Common myeloid progenitor, CD34-positive (primary cell): ENCODE results near the gene FCER2.
A peak's percentile ranks its signal among the peaks of the same experiment; 100 is the strongest.

Experiments used
- CTCF ChIA-PET: fragments of 350-600 bp; sonication (Branson Sonifier 250); formaldehyde crosslinking; loops from one replicate; lab custom pipeline; 2021; ENCODE audit warnings: antibody characterized with exemption; lab: Charles Lee
- POLR2A ChIA-PET: fragments of 350-600 bp; sonication (Branson Sonifier 250); formaldehyde crosslinking; loops from one replicate; lab custom pipeline; 2021; ENCODE audit warnings: antibody characterized with exemption; lab: Charles Lee
- DNase-seq, 3 donors: peaks; one replicate each; pipeline versions ENCODE4 v3.0.0 to v3.0.0-alpha.2; 2013
- H3K27ac ChIP-seq, 2 experiments: 1 replicate in 1 of 2; 2 replicates in 1 of 2; pipeline ENCODE4 v1.7.0; 2013; ENCODE audit warnings: inconsistent platforms in 2 of 2, low read length in 2 of 2, mild to moderate bottlenecking in 2 of 2, low read depth in 1 of 2, moderate library complexity in 1 of 2; ENCODE audit not compliant: severe bottlenecking in 2 of 2, insufficient read depth in 1 of 2, poor library complexity in 1 of 2
- H3K27me3 ChIP-seq, 5 experiments: replicated peaks in 2 of 5; 1 replicate in 3 of 5; 2 replicates in 2 of 5; pipeline versions ENCODE4 v1.6.1 to v1.7.0; 2013; ENCODE audit warnings: low read length in 4 of 5, mild to moderate bottlenecking in 2 of 5, moderate library complexity in 2 of 5, inconsistent platforms in 1 of 5; ENCODE audit not compliant: insufficient read depth in 5 of 5, control insufficient read depth in 4 of 5
- H3K36me3 ChIP-seq, 4 experiments: 1 replicate in 2 of 4; 2 replicates in 2 of 4; pipeline versions ENCODE4 v1.6.1 to v1.7.0; 2013; ENCODE audit warnings: low read length in 3 of 4, control low read depth in 1 of 4, mild to moderate bottlenecking in 1 of 4; ENCODE audit not compliant: control insufficient read depth in 4 of 4, insufficient read depth in 4 of 4
- H3K4me1 ChIP-seq, 4 experiments: 1 replicate in 3 of 4; 2 replicates in 1 of 4; pipeline versions ENCODE4 v1.6.1 to v1.7.1; 2013; ENCODE audit warnings: low read length in 3 of 4, mild to moderate bottlenecking in 3 of 4, control low read depth in 1 of 4, inconsistent platforms in 1 of 4, moderate library complexity in 1 of 4; ENCODE audit not compliant: control insufficient read depth in 4 of 4, insufficient read depth in 4 of 4; ENCODE audit errors: control extremely low read depth in 1 of 4
- H3K4me3 ChIP-seq, 7 experiments: 1 replicate in 4 of 7; 2 replicates in 3 of 7; pipeline versions ENCODE4 v1.5.1 to v1.7.0; 2013; ENCODE audit warnings: mild to moderate bottlenecking in 7 of 7, low read length in 6 of 7, moderate library complexity in 6 of 7, inconsistent platforms in 2 of 7, low read depth in 2 of 7, control low read depth in 1 of 7; ENCODE audit not compliant: insufficient read depth in 4 of 7, control insufficient read depth in 1 of 7; ENCODE audit errors: extremely low read depth in 1 of 7
- H3K9me3 ChIP-seq, 5 experiments: 1 replicate in 4 of 5; 2 replicates in 1 of 5; pipeline versions ENCODE4 v1.6.1 to v1.7.1; 2013; ENCODE audit warnings: low read length in 4 of 5, mild to moderate bottlenecking in 2 of 5, inconsistent platforms in 1 of 5, low read depth in 1 of 5, moderate library complexity in 1 of 5; ENCODE audit not compliant: control insufficient read depth in 4 of 5, insufficient read depth in 2 of 5; ENCODE audit errors: control extremely low read depth in 1 of 5
- WGBS: methylation state at CpG from one replicate; pipeline ENCODE4 v1.1.5; 2013; ENCODE audit not compliant: insufficient coverage; 5-methylcytosine and 5-hydroxymethylcytosine counted together

Gene FCER2

GRCh38 chr19:7670790-7671189 lies 31.1 kb downstream of the FCER2 start:
- POLR2A ChIA-PET = no interaction called here
- Histone ChIP-seq H3K4me3 (peak overlapping the region in 2 of 7 experiments; percentile 53 to 71), H3K27me3 (peaks cover 0 to 34% (median 7%) of the 10 kb centered on the region in 5 experiments), H3K27ac (no peak overlapping the region), H3K4me1 (peaks cover 0 to 25% (median 14%) of the 10 kb centered on the region in 4 experiments), H3K36me3 (no peaks in the 10 kb centered on the region), H3K9me3 (peaks cover 0 to 5% (median 1%) of the 10 kb centered on the region in 5 experiments)
- WGBS = 82% methylated on average over 7 of the region's 9 CpGs
- CTCF ChIA-PET = interaction anchor here (0.6 to 1.9 kb wide), 4 partner anchors 10 to 255 kb away, joined by 3 to 6 read pairs (median 4); partner anchors contain the start of gene TRAPPC5
- DNase-seq = no peak

GRCh38 chr19:7670150-7670783 lies 31.7 kb downstream of the FCER2 start:
- DNase-seq = peak in 2 of 3 donors; percentile 68 to 81
- H3K9me3 ChIP-seq = peaks cover 0 to 5% (median 1%) of the 10 kb centered on the region in 5 experiments
- peaks cover 0 to 34% (median 7%) of the 10 kb centered on the region in 5 experiments for H3K27me3 ChIP-seq
- 3% methylated on average over 39 of the region's 43 CpGs for WGBS
- CTCF ChIA-PET = interaction anchor here (1.0 to 2.5 kb wide), 4 partner anchors 11 to 102 kb away, joined by 4 to 8 read pairs (median 6); partner anchors contain the start of gene TRAPPC5
- H3K27ac ChIP-seq = no peak overlapping the region
- H3K36me3 ChIP-seq = no peaks in the 10 kb centered on the region
- H3K4me1 ChIP-seq = peaks cover 0 to 25% (median 14%) of the 10 kb centered on the region in 4 experiments
- POLR2A ChIA-PET = interaction anchor here (1.1 kb wide), 1 partner anchor 11 kb away, joined by 4 read pairs; the partner anchor contains the start of gene TRAPPC5
- H3K4me3 ChIP-seq = peak overlapping the region; percentile 8 to 71 (median 42)

- DNase-seq = no peak
- Histone ChIP-seq H3K4me1 (peaks cover 0 to 25% (median 14%) of the 10 kb centered on the region in 4 experiments), H3K27me3 (peaks cover 0 to 34% (median 7%) of the 10 kb centered on the region in 5 experiments), H3K36me3 (no peaks in the 10 kb centered on the region), H3K9me3 (peaks cover 0 to 5% (median 1%) of the 10 kb centered on the region in 5 experiments), H3K27ac (no peak overlapping the region), H3K4me3 (peak overlapping the region in 1 of 7 experiments; percentile 33)
- WGBS = 55% methylated on average over 6 of the region's 9 CpGs
- CTCF ChIA-PET = interaction anchor here (1.9 to 2.5 kb wide), 2 partner anchors 16 to 101 kb away, joined by 5 to 8 read pairs; no protein-coding TSS in a partner anchor
- POLR2A ChIA-PET = interaction anchor here (1.1 kb wide), 1 partner anchor 11 kb away, joined by 4 read pairs; the partner anchor contains the start of gene TRAPPC5
Measured at GRCh38 chr19:7669641-7670040, 32.3 kb downstream of the FCER2 start.

GRCh38 chr19:7668842-7669241 lies 33.1 kb downstream of the FCER2 start, which contains the start of gene RETN:
TSS of gene RETN (plus strand) at chr19:7669049. CDS start at chr19:7669327, 278 bp downstream.
- Histone ChIP-seq H3K4me1 (peaks cover 0 to 23% (median 14%) of the 10 kb centered on the region in 4 experiments), H3K4me3 (peak within 1 kb of the TSS in 1 of 7 experiments; percentile 33), H3K9me3 (peaks cover 0 to 2% (median 1%) of the 10 kb centered on the region in 5 experiments), H3K36me3 (no peaks in the 10 kb centered on the region), H3K27ac (no peak within 1 kb of the TSS), H3K27me3 (peaks cover 0 to 34% (median 7%) of the 10 kb centered on the region in 5 experiments)
- ChIA-PET POLR2A (no interaction called here), CTCF (interaction anchor here (1.9 to 2.5 kb wide), 2 partner anchors 15 to 101 kb away, joined by 5 to 8 read pairs; no protein-coding TSS in a partner anchor)
- WGBS = 49% methylated on average over 8 of the region's 9 CpGs
- DNase-seq = no peak

GRCh38 chr19:7665076-7665475 lies 36.9 kb downstream of the FCER2 start:
- H3K9me3 ChIP-seq = no peaks in the 10 kb centered on the region
- ChIA-PET POLR2A (interaction anchor here (0.7 kb wide), 1 partner anchor 121 kb away, joined by 3 read pairs; no protein-coding TSS in a partner anchor), CTCF (interaction anchor here (1.2 to 1.3 kb wide), 2 partner anchors 11 to 135 kb away, joined by 3 to 6 read pairs; no protein-coding TSS in a partner anchor)
- peak in 1 of 3 donors; percentile 29 for DNase-seq
- H3K27me3 ChIP-seq = peaks cover 0 to 12% (median 7%) of the 10 kb centered on the region in 5 experiments
- H3K4me3 ChIP-seq = no peak overlapping the region
- no peaks in the 10 kb centered on the region for H3K36me3 ChIP-seq
- no CpG with 5 or more reads among the region's 4 CpGs for WGBS
- peaks cover 0 to 15% (median 7%) of the 10 kb centered on the region in 4 experiments for H3K4me1 ChIP-seq
- H3K27ac ChIP-seq = no peak overlapping the region

- no peak for DNase-seq
- Histone ChIP-seq H3K9me3 (no peaks in the 10 kb centered on the region), H3K4me3 (no peak overlapping the region), H3K36me3 (no peaks in the 10 kb centered on the region), H3K4me1 (peaks cover 0 to 2% (median under 1%) of the 10 kb centered on the region in 4 experiments), H3K27ac (no peak overlapping the region), H3K27me3 (peaks cover 0 to 3% (median under 1%) of the 10 kb centered on the region in 5 experiments)
- WGBS = 85% methylated on average over 2 of the region's 7 CpGs
- CTCF ChIA-PET = no interaction called here
- POLR2A ChIA-PET = interaction anchor here (0.6 kb wide), 1 partner anchor 169 kb away, joined by 3 read pairs; no protein-coding TSS in a partner anchor
Measured at GRCh38 chr19:7663706-7664105, 38.2 kb downstream of the FCER2 start.
